DOHH2 (cell line): ENCODE measurements around the gene STXBP2.

Source experiments
- H3F3A ChIP-seq: fragments of 200-600 bp; sonication (generic), shearing (Covaris generic); 2 replicates; pipeline ENCODE4 v1.6.0; 2016; ENCODE audit warnings: antibody characterized with exemption, mild to moderate bottlenecking; ENCODE audit not compliant: control insufficient read depth, insufficient read depth
- H3K27ac ChIP-seq: fragments of 200-600 bp; sonication (generic); 2 replicates; pipeline ENCODE4 v1.5.1; 2014; ENCODE audit warnings: low read depth, mild to moderate bottlenecking, low read length, moderate library complexity
- H3K27me3 ChIP-seq: fragments of 200-600 bp; sonication (generic); 2 replicates; pipeline ENCODE4 v1.6.1; 2014; ENCODE audit warnings: mild to moderate bottlenecking, low read length, mixed read lengths; ENCODE audit not compliant: control insufficient read depth
- H3K36me3 ChIP-seq: fragments of 200-600 bp; sonication (generic); 2 replicates; pipeline ENCODE4 v1.6.1; 2014; ENCODE audit warnings: mild to moderate bottlenecking, low read length, moderate library complexity, mixed read lengths; ENCODE audit not compliant: control insufficient read depth
- H3K4me1 ChIP-seq: fragments of 200-600 bp; sonication (generic); 2 replicates; pipeline ENCODE4 v1.6.1; 2014; ENCODE audit warnings: mild to moderate bottlenecking, low read length, mixed read lengths; ENCODE audit not compliant: control insufficient read depth
- H3K4me2 ChIP-seq: fragments of 200-600 bp; sonication (generic); 2 replicates; pipeline ENCODE4 v1.6.0; 2014; ENCODE audit warnings: mild to moderate bottlenecking, low read length, moderate library complexity
- H3K4me3 ChIP-seq: fragments of 200-600 bp; sonication (generic); 2 replicates; pipeline ENCODE4 v1.5.1; 2014; ENCODE audit warnings: mild to moderate bottlenecking, low read length, mixed read lengths
- H3K79me2 ChIP-seq: fragments of 200-600 bp; sonication (generic); 2 replicates; pipeline ENCODE4 v1.6.1; 2014; ENCODE audit warnings: mild to moderate bottlenecking, low read length, mixed read lengths; ENCODE audit not compliant: control insufficient read depth
- H3K9me2 ChIP-seq: fragments of 200-600 bp; sonication (generic); replicated peaks from 2 replicates; pipeline ENCODE4 v1.6.1; 2014; ENCODE audit warnings: mild to moderate bottlenecking, low read length, mixed read lengths; ENCODE audit not compliant: control insufficient read depth
- H3K9me3 ChIP-seq: fragments of 200-600 bp; sonication (generic); 2 replicates; pipeline ENCODE4 v1.6.1; 2014; ENCODE audit warnings: antibody characterized with exemption, low read length, mixed read lengths; ENCODE audit not compliant: control insufficient read depth, insufficient read depth
- H4K20me1 ChIP-seq: fragments of 200-600 bp; sonication (generic); 2 replicates; pipeline ENCODE4 v1.6.0; 2014; ENCODE audit warnings: low read depth, mild to moderate bottlenecking, antibody characterized with exemption, low read length, moderate library complexity; ENCODE audit not compliant: control insufficient read depth, insufficient read depth
- CTCF ChIP-seq: fragments of 200-600 bp; sonication (generic); IDR thresholded peaks from one replicate; pipeline ENCODE4 v1.5.1; 2014; ENCODE audit warnings: antibody characterized with exemption, mild to moderate bottlenecking, low read depth, low read length; ENCODE audit not compliant: poor library complexity, severe bottlenecking
- EZH2phosphoT487 ChIP-seq: fragments of 200-600 bp; sonication (generic); IDR thresholded peaks from 2 replicates; pipeline ENCODE4 v1.6.1; 2017; ENCODE audit warnings: borderline replicate concordance, mild to moderate bottlenecking, antibody characterized with exemption, low read length, moderate library complexity, mixed read lengths

Gene STXBP2

GRCh38 chr19:7627166-7627565 is 9.7 kb upstream of the STXBP2 start:
- H3K9me2 ChIP-seq, result no peaks in the 10 kb centered on the region
- H3F3A ChIP-seq, result no peaks in the 10 kb centered on the region
- peaks cover 60% of the 10 kb centered on the region for H3K79me2 ChIP-seq
- peaks cover 39% of the 10 kb centered on the region for H3K36me3 ChIP-seq
- no peaks in the 10 kb centered on the region for H3K27me3 ChIP-seq
- no peaks in the 10 kb centered on the region for H3K9me3 ChIP-seq
- peaks cover 21% of the 10 kb centered on the region for H3K4me1 ChIP-seq
- H3K4me2 ChIP-seq, result no peak overlapping the region
- H3K27ac ChIP-seq, result no peak overlapping the region
- H4K20me1 ChIP-seq, result no peaks in the 10 kb centered on the region
- TF ChIP-seq EZH2phosphoT487, result no peak
- no peak for TF ChIP-seq CTCF
- no peak overlapping the region for H3K4me3 ChIP-seq

GRCh38 chr19:7628589-7629311 is 8.2 kb upstream of the STXBP2 start:
- Histone ChIP-seq H3F3A (no peaks in the 10 kb centered on the region), H3K4me1 (peaks cover 21% of the 10 kb centered on the region), H3K4me3 (peak overlapping the region; percentile 91), H3K27ac (no peak overlapping the region), H3K9me2 (no peaks in the 10 kb centered on the region), H3K36me3 (peaks cover 28% of the 10 kb centered on the region), H3K27me3 (no peaks in the 10 kb centered on the region), H3K9me3 (no peaks in the 10 kb centered on the region), H3K4me2 (peak overlapping the region; percentile 90), H3K79me2 (peaks cover 60% of the 10 kb centered on the region), H4K20me1 (no peaks in the 10 kb centered on the region)
- TF ChIP-seq CTCF (no peak), EZH2phosphoT487 (no peak)

- peak within 1 kb of the TSS; percentile 24 for H3K27ac ChIP-seq
- no peak for TF ChIP-seq CTCF
- TF ChIP-seq EZH2phosphoT487, result no peak
These were observed 7.4 kb upstream of the STXBP2 start, which contains the start of the genes PET100 and XAB2 for GRCh38 chr19:7629347-7630054. TSS of gene PET100 (plus strand) at chr19:7629793. CDS start at chr19:7629834, 41 bp downstream. TSS of gene XAB2 (minus strand) at chr19:7629545. CDS start at chr19:7629527, 18 bp downstream.

More at GRCh38 chr19:7629347-7630054, 7.4 kb upstream of the STXBP2 start, which contains the start of the genes PET100 and XAB2:
- Histone ChIP-seq H3F3A (no peaks in the 10 kb centered on the region), H3K9me2 (no peaks in the 10 kb centered on the region), H3K9me3 (no peaks in the 10 kb centered on the region), H3K4me3 (peak within 1 kb of the TSS; percentile 91), H4K20me1 (no peaks in the 10 kb centered on the region), H3K36me3 (peaks cover 24% of the 10 kb centered on the region), H3K79me2 (peaks cover 60% of the 10 kb centered on the region), H3K27me3 (no peaks in the 10 kb centered on the region), H3K4me1 (peaks cover 21% of the 10 kb centered on the region), H3K4me2 (peak within 1 kb of the TSS; percentile 90)
